GM18508 (cell line): ENCODE results near the gene B4GALNT3.

ENCODE experiments used
- ATAC-seq: cut with Tn5 transposase; IDR thresholded peaks from one replicate; pipeline ENCODE4 v1.9.1; 2021; ENCODE audit warnings: moderate number of reproducible peaks; ENCODE audit not compliant: insufficient read depth, unreplicated experiment

The B4GALNT3 gene

DNA sequence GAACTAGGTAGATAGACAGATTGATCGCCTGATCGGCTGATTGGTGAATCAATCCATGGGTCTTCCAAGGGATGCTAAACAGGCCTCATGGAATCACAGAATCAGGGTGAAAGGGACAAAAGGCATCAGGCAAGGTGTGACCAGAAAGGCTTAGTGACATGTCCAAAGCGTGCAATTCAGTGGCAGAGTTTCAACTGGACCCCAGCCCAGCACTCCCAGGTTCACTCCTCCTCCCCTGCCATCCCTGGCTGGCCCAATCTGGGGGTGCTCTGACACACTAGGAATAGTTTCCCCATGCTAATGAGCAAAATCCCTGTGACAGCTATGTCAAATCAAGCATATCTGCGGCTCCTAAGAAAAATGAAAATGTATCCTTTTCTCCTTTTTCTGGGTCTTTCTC lies 153.1 kb downstream of the B4GALNT3 start:
- ATAC-seq = no peak
